Measurements from ENCODE around the gene YPEL2. TPM values are rescaled to one million over a fixed set of nuclear protein-coding genes. Genes with fewer than 3 reads are reported as not detected.
A peak's percentile ranks its signal among the peaks of the same experiment; 100 is the strongest.
"Not testable (repeated sequence)": the region's sequence is repeated elsewhere in the genome, so short reads cannot be mapped to it uniquely, and the experiment has no call there.

Gene YPEL2
- total RNA-seq, 2 experiments from 2014 or later: 9.0 to 10.0 TPM

DNA sequence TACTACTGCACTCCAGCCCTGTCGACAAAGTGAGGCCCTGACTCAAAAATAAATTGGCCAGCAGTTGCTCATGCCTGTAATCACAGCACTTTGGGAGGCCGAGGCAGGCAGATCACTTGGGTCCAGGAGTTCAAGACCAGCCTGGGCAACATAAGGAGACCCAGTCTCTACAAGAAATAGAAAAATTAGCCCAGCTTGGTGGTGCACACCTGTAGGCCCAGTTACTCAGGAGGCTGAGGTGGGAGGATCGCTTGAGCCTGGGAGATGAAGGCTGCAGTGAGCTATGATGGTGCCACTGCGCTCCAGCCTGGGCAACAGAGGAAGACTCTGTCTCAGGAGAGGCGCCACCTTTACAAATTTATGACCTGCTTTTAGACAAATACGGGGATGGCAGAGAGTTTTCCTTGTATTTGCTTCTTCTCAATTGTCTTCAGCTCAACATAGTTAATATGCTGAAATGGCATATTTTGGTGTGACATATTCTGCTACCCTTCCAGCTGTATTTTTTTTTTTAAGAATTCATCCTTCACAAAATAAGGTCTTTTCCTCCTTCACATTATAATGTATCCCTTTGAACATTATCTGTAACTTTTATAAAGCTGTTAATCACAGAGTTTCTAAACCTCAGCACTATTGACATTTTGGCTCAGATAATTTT is 21.1 kb upstream of the YPEL2 start:
- ChIA-PET POLR2A (interaction anchor here (0.9 kb wide), 1 partner anchor 128 kb away, joined by 3 read pairs; no protein-coding TSS in a partner anchor), CTCF (interaction anchor here (0.6 to 17.3 kb wide), 39 partner anchors 9 to 735 kb away, joined by 3 to 318 read pairs (median 5); partner anchors contain the start of gene GDPD1)
- no peak for ATAC-seq
- Mint-ChIP-seq H3K27ac (no peak overlapping the region), H3K36me3 (ENCODE audit: low read depth) (no peaks in the 10 kb centered on the region), H3K27me3 (ENCODE audit: low read depth) (no peaks in the 10 kb centered on the region), H3K9me3 (ENCODE audit: insufficient read depth) (no peaks in the 10 kb centered on the region), H3K4me3 (no peak overlapping the region), H3K4me1 (ENCODE audit: low read depth) (peaks cover 6% of the 10 kb centered on the region)
- no peak for DNase-seq

DNA sequence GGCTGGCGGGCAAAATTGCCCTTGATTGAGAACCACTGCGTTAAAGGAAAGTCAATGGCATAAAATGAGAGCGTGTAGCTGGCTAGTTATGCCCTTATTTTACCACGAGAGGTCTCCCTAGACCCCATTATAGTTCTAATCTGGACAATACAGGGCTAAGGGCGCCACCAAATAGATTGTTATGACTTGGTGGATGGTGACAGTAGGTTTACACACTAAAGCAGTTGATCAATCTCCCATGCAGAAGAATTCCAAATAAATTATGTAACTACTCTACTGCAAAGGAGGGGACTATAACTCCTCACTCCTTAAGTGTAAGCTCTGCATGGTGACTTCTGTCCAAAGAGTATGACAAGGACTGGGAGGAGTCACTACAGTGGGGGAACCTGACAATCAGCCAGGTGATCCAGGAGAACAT is 20.4 kb upstream of the YPEL2 start:
- ATAC-seq: peak; percentile 95
- CTCF ChIA-PET: interaction anchor here (0.6 to 17.3 kb wide), 38 partner anchors 9 to 735 kb away, joined by 3 to 318 read pairs (median 5); partner anchors contain the start of gene GDPD1
- Mint-ChIP-seq H3K27ac (no peak overlapping the region), H3K4me3 (no peak overlapping the region), H3K27me3 (ENCODE audit: low read depth) (no peaks in the 10 kb centered on the region), H3K4me1 (ENCODE audit: low read depth) (peaks cover 6% of the 10 kb centered on the region), H3K9me3 (ENCODE audit: insufficient read depth) (no peaks in the 10 kb centered on the region), H3K36me3 (ENCODE audit: low read depth) (no peaks in the 10 kb centered on the region)
- POLR2A ChIA-PET: interaction anchor here (0.9 kb wide), 1 partner anchor 128 kb away, joined by 3 read pairs; no protein-coding TSS in a partner anchor
- DNase-seq: peak; percentile 66

DNA sequence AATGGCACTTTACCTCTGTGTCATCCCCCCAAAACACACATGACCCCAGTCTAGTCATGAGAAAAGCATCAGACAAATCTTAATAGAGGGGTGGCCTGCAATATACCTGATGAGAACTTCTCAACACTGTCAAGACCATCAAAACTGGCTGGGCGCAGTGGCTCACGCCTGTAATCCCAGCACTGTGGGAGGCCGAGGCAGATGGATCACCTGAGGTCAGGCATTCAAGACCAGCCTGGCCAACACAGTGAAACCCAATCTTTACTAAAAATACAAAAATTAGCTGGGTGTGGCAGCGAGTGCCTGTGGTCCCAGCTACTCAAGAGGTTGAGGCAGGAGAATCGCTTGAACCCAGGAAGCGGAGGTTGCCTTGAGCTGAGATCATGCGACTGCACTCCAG is 19.9 kb upstream of the YPEL2 start:
- DNase-seq; H3K27me3 Mint-ChIP-seq (ENCODE audit: low read depth); ATAC-seq; H3K36me3 Mint-ChIP-seq (ENCODE audit: low read depth); H3K9me3 Mint-ChIP-seq (ENCODE audit: insufficient read depth); H3K27ac Mint-ChIP-seq; H3K4me1 Mint-ChIP-seq (ENCODE audit: low read depth); POLR2A ChIA-PET; H3K4me3 Mint-ChIP-seq: not testable (repeated sequence)
- CTCF ChIA-PET: interaction anchor here (1.0 to 17.3 kb wide), 24 partner anchors 8 to 726 kb away, joined by 3 to 318 read pairs (median 5); partner anchors contain the start of gene GDPD1

DNA sequence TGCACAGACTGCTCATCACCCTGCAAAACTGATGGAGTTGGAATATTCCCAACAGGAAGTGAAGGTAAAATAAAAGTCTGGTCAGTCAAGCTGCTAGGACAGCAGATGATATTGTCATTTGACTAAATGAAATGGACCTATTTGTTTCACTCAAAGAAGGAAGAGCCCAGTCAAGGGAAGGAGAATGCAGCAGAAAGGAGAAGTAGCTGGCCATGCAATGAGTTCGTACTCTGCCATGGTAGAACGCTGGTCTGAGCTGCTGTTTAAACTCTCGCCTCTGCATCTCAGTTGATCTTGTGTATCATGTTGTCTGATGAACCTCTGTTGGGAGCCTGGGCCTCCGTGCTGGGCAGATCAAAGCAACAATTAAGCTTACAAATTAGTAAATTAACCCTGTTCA is 15.6 kb upstream of the YPEL2 start:
- CTCF ChIA-PET: interaction anchor here (1.2 to 17.3 kb wide), 7 partner anchors 10 to 249 kb away, joined by 3 to 318 read pairs (median 5); partner anchors contain the start of gene DHX40
- Mint-ChIP-seq H3K9me3 (ENCODE audit: insufficient read depth) (no peaks in the 10 kb centered on the region), H3K36me3 (ENCODE audit: low read depth) (no peaks in the 10 kb centered on the region), H3K27ac (no peak overlapping the region), H3K4me3 (no peak overlapping the region), H3K4me1 (ENCODE audit: low read depth) (peaks cover 5% of the 10 kb centered on the region), H3K27me3 (ENCODE audit: low read depth) (no peaks in the 10 kb centered on the region)
- POLR2A ChIA-PET: no interaction called here
- ATAC-seq (no peak), DNase-seq (no peak)

DNA sequence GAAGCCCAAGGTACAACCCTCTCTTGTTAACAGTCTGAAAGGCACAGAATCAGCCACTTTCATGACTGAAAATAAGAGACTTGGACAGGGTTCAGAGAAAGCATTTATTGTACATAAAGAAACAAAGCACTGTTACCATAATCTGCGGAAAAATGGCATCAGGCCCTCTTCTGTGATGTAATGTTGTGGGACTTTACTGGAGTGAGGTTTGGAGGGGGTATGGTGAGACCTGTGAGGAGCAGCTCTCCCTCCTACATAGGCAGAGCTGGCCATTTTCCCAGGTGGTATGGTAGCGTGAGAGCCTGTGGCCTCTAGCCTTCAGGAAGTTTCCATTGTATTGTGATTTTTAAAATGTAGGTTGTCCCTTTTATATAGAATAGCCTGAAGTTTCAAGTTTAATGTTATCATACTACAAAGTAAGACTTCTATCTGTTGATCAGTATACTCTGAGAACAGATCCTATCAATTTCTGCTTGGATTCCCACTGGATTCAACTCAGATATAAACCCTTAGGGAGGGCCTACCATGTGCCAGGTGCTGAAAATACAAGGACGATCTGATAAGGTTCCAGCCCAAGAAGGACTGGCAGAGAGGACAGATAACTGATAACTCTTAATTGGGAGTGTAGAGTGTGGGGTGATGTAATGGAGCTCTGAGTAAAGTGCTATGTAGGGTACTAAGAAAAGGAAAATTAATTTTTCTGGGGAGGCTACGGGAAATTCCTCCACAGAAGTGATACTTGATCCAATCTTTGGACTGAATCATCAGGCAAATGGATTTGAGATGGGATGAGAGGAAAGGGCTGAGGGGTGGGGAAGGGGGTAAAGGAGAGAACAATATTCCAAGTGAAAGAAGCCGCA is 4.1 kb upstream of the YPEL2 start:
- Mint-ChIP-seq H3K36me3 (ENCODE audit: low read depth) (no peaks in the 10 kb centered on the region), H3K4me1 (ENCODE audit: low read depth) (peaks cover 44% of the 10 kb centered on the region), H3K27me3 (ENCODE audit: low read depth) (no peaks in the 10 kb centered on the region), H3K4me3 (no peak overlapping the region), H3K27ac (peak overlapping the region; percentile 66), H3K9me3 (ENCODE audit: insufficient read depth) (no peaks in the 10 kb centered on the region)
- ATAC-seq (no peak), DNase-seq (no peak)
- POLR2A ChIA-PET: no interaction called here
- CTCF ChIA-PET: interaction anchor here (1.0 to 4.6 kb wide), 4 partner anchors 10 to 112 kb away, joined by 3 to 192 read pairs (median 5); no protein-coding TSS in a partner anchor

DNA sequence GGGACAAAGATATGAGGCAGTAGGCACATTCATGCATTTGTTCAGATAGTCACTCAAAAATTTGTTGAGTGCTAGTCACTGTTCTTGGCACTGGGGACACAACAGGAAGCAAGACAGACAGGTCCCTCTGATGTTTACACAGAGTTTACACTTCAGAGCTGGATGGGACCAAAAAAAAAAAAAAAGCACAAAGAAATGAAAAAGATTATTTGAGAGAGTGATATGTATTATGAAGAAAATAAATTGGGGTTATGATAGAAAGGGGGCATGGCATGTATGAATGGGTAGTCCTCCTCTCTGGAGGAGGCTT is 3.5 kb upstream of the YPEL2 start:
- CTCF ChIA-PET: interaction anchor here (1.0 to 4.6 kb wide), 5 partner anchors 11 to 111 kb away, joined by 3 to 192 read pairs (median 5); no protein-coding TSS in a partner anchor
- no peak for DNase-seq
- no peak for ATAC-seq
- POLR2A ChIA-PET: no interaction called here
- no peaks in the 10 kb centered on the region for H3K36me3 Mint-ChIP-seq (ENCODE audit: low read depth)
- H3K27me3 Mint-ChIP-seq (ENCODE audit: low read depth): no peaks in the 10 kb centered on the region
- no peak overlapping the region for H3K4me3 Mint-ChIP-seq
- peaks cover 43% of the 10 kb centered on the region for H3K4me1 Mint-ChIP-seq (ENCODE audit: low read depth)
- H3K9me3 Mint-ChIP-seq (ENCODE audit: insufficient read depth): no peaks in the 10 kb centered on the region
- peak overlapping the region; percentile 66 for H3K27ac Mint-ChIP-seq

DNA sequence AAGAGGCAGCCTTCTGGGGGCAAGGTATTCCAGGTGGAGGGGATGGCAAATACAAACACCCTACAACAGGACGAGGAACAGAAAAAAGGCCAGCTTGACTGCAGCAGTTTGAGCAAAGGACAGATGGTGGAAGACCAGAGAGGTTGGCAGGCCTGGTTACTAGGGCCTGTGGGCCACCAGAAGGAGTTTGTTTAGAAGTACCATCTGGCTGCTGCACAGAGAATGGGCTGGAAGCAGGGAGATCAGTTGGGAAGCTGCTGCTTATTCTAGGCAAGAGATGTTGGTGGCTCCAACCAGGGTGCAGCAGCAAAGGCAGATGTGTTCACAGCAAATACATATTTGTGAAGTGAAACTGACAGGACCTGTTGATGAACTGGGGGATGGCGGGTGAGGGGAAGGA is 2.9 kb upstream of the YPEL2 start:
- peaks cover under 1% of the 10 kb centered on the region for H3K36me3 Mint-ChIP-seq (ENCODE audit: low read depth)
- DNase-seq: no peak
- CTCF ChIA-PET: interaction anchor here (1.0 to 4.6 kb wide), 9 partner anchors 9 to 110 kb away, joined by 3 to 192 read pairs (median 12); no protein-coding TSS in a partner anchor
- no peak overlapping the region for H3K4me3 Mint-ChIP-seq
- H3K4me1 Mint-ChIP-seq (ENCODE audit: low read depth): peaks cover 49% of the 10 kb centered on the region
- no peak overlapping the region for H3K27ac Mint-ChIP-seq
- H3K9me3 Mint-ChIP-seq (ENCODE audit: insufficient read depth): no peaks in the 10 kb centered on the region
- POLR2A ChIA-PET: interaction anchor here (1.1 to 3.4 kb wide), 2 partner anchors 112 to 291 kb away, joined by 3 to 22 read pairs; partner anchors contain the start of gene CLTC
- no peaks in the 10 kb centered on the region for H3K27me3 Mint-ChIP-seq (ENCODE audit: low read depth)
- no peak for ATAC-seq

DNA sequence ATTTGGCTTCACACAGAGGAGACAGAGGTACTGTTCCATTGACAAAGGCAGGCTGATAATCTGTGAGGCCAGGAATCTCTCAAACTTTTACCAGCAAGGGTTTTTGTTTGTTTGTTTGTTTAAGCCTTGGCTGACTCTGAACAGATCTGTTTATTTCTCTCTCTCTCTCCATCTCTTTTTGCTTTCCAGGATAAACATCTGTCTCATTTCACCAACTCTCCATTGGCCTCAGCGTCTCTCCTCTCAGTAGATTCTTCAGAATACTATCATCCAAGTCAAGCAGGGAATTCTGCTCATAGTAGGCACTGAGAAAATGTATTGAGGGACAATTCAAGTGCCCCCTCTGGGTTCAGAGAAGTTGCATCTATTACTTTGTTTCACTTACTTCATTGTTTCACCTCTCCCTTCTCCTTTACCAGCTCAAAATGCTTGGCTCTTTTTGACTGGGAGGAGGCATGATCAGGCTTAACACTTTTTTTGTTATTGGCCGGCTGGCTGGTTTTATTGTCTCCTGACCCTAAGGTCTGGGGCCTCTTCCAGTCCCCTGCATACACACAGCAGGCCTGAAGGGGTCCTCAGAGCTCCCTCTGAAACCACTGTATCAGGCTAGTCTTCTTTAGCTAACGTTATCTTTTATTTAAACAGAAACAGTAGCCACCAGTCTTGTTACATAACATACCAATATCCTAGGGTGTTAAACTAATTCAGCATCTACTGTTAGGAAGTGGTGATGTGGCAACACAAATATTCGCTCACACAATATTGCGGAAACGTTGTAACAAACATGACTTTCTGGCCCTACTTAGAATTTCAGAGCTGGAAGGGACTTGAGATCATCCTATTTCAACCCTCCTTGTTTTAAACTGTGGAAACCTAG is 2.0 kb upstream of the YPEL2 start:
- Mint-ChIP-seq H3K27ac (peak overlapping the region; percentile 86), H3K4me3 (peak overlapping the region; percentile 13), H3K27me3 (ENCODE audit: low read depth) (peaks cover 3% of the 10 kb centered on the region), H3K36me3 (ENCODE audit: low read depth) (peaks cover 2% of the 10 kb centered on the region), H3K4me1 (ENCODE audit: low read depth) (peaks cover 57% of the 10 kb centered on the region), H3K9me3 (ENCODE audit: insufficient read depth) (no peaks in the 10 kb centered on the region)
- DNase-seq: peak; percentile 73
- ATAC-seq: peak; percentile 52
- ChIA-PET POLR2A (interaction anchor here (0.7 to 3.4 kb wide), 6 partner anchors 33 to 290 kb away, joined by 3 to 22 read pairs (median 4); partner anchors contain the start of gene CLTC), CTCF (interaction anchor here (0.6 to 4.6 kb wide), 46 partner anchors 9 to 717 kb away, joined by 3 to 192 read pairs (median 5); partner anchors contain the start of genes CLTC, DHX40 and GDPD1)

DNA sequence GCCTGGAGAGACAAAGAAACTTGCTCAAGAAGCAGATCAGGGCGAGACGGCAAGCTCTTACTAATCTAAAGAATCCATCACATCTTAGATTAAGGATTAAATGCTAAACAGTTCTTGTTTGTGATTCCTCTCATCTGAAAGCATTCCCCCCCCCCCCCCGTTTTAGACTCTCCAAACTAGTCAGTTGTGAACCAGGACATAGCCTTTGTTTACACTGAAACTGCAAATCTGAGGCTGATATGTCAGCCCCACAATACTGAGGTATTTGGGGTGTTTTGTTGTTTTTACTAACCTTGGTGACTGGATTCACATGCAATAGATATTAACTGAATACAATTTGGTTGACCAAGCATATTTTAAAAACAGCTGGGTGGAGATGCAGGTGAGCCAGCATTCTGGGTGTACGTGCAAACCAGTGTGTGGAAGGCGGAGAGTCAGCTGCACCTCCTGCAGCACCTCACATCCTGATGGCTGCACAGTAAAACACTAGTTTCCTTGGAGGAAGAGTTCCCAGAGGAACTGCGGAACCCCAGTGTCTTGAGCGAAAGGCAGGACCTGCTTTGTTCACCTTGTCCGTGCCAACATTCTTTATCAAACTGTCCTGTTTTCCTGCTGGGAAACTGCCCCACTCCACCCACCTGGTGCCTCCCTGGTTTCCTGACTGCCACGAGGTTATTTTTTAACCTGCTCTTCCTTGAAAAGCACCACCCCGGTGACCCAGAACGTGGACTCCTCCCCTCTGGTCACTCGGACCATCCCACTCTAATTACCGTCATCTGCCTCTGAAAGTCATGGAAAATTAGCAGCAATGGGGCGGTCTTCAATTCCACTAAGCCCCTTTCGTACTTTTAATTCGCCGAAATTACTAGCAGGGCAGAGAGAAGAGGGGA is 1.2 kb upstream of the YPEL2 start:
- ATAC-seq (no peak), DNase-seq (no peak)
- peaks cover 57% of the 10 kb centered on the region for H3K4me1 Mint-ChIP-seq (ENCODE audit: low read depth)
- H3K9me3 Mint-ChIP-seq (ENCODE audit: insufficient read depth): no peaks in the 10 kb centered on the region
- peak overlapping the region; percentile 86 for H3K27ac Mint-ChIP-seq
- peak overlapping the region; percentile 49 for H3K4me3 Mint-ChIP-seq
- H3K36me3 Mint-ChIP-seq (ENCODE audit: low read depth): peaks cover 2% of the 10 kb centered on the region
- CTCF ChIA-PET: interaction anchor here (0.6 to 4.6 kb wide), 44 partner anchors 9 to 292 kb away, joined by 3 to 192 read pairs (median 5); partner anchors contain the start of genes CLTC, DHX40 and GDPD1
- H3K27me3 Mint-ChIP-seq (ENCODE audit: low read depth): peaks cover 3% of the 10 kb centered on the region
- POLR2A ChIA-PET: interaction anchor here (0.7 to 3.4 kb wide), 5 partner anchors 32 to 139 kb away, joined by 3 to 22 read pairs (median 5); no protein-coding TSS in a partner anchor
